Measurements from ENCODE around the gene PSMG2.

Gene PSMG2

GRCh38 chr18:12745095-12745795 is 42.4 kb downstream of the PSMG2 start:
- peak; percentile 76 for DNase-seq (ENCODE audit: low read depth)
- no peak overlapping the region for H3K4me3 ChIP-seq (ENCODE audit: low read length)
- TF ChIP-seq, protein P1, sequence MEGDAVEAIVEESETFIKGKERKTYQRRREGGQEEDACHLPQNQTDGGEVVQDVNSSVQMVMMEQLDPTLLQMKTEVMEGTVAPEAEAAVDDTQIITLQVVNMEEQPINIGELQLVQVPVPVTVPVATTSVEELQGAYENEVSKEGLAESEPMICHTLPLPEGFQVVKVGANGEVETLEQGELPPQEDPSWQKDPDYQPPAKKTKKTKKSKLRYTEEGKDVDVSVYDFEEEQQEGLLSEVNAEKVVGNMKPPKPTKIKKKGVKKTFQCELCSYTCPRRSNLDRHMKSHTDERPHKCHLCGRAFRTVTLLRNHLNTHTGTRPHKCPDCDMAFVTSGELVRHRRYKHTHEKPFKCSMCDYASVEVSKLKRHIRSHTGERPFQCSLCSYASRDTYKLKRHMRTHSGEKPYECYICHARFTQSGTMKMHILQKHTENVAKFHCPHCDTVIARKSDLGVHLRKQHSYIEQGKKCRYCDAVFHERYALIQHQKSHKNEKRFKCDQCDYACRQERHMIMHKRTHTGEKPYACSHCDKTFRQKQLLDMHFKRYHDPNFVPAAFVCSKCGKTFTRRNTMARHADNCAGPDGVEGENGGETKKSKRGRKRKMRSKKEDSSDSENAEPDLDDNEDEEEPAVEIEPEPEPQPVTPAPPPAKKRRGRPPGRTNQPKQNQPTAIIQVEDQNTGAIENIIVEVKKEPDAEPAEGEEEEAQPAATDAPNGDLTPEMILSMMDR (conservative IDR thresholded peaks at IDR 0.05; ENCODE audit: low read length): no peak

- H3K4me3 ChIP-seq (ENCODE audit: low read length): no peak overlapping the region
- TF ChIP-seq, protein P1 (conservative IDR thresholded peaks at IDR 0.05; ENCODE audit: low read length): no peak
- peak; percentile 53 for DNase-seq (ENCODE audit: low read depth)
Observed at GRCh38 chr18:12747530-12748315, 44.9 kb downstream of the PSMG2 start.

DNA sequence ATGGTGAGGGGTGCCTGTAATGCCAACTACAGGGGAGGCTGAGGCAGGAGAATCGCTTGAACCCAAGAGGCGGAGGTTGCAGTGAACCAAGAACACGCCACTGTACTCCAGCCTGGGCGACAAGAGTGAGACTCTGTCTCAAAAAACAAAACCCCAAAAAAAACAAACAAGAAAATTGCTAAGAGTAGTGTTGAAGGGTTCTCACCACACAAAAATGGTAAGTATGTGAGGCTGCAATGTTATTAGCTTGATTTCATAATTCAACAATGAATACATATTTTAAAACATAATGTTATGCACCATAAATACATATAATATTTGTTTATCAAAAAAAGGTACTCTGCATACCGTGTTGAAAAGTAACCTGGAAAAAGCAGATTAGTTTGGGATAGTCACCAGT is 45.8 kb downstream of the PSMG2 start:
- TF ChIP-seq, protein P1 (conservative IDR thresholded peaks at IDR 0.05; ENCODE audit: low read length): no peak
- peak; percentile 33 for DNase-seq (ENCODE audit: low read depth)
- no peak overlapping the region for H3K4me3 ChIP-seq (ENCODE audit: low read length)

GRCh38 chr18:12749121-12749520 is 46.3 kb downstream of the PSMG2 start:
- no peak for DNase-seq (ENCODE audit: low read depth)
- TF ChIP-seq, protein P1 (conservative IDR thresholded peaks at IDR 0.05; ENCODE audit: low read length): no peak
- H3K4me3 ChIP-seq (ENCODE audit: low read length): no peak overlapping the region

GRCh38 chr18:12750076-12750714 is 47.4 kb downstream of the PSMG2 start:
- TF ChIP-seq, protein P1 (conservative IDR thresholded peaks at IDR 0.05; ENCODE audit: low read length): no peak
- peak; percentile 53 for DNase-seq (ENCODE audit: low read depth)
- no peak overlapping the region for H3K4me3 ChIP-seq (ENCODE audit: low read length)

GRCh38 chr18:12750715-12751502 is 48.1 kb downstream of the PSMG2 start:
- H3K4me3 ChIP-seq (ENCODE audit: low read length): no peak overlapping the region

More at GRCh38 chr18:12750715-12751502, 48.1 kb downstream of the PSMG2 start:
- no peak for DNase-seq (ENCODE audit: low read depth)
- TF ChIP-seq, protein P1 (conservative IDR thresholded peaks at IDR 0.05; ENCODE audit: low read length): no peak

All from AG10803 (cell line).